Stimulated activated memory B cell treated with anti-CD40 and anti-IgM and Interleukin-4, amounts not matched to agents 10 μg/mL and 1 μg/mL and 100 μg/mL, for 72 hours (primary cell): Measurements from ENCODE around the gene CDK14.

Experiments used
- ATAC-seq: fragments of 150-1000 bp; cut with Tn5 transposase; 2 replicates; pipeline ENCODE4 v1.10.0; 2021
- H3K27ac Mint-ChIP-seq: one replicate; pipeline ENCODE4 v1.8.0; 2022; ENCODE audit warnings: mild to moderate bottlenecking, mixed read lengths
- H3K27me3 Mint-ChIP-seq: one replicate; pipeline ENCODE4 v1.8.0; 2022; ENCODE audit warnings: mixed read lengths
- H3K36me3 Mint-ChIP-seq: one replicate; pipeline ENCODE4 v1.8.0; 2022; ENCODE audit warnings: mixed read lengths
- H3K4me1 Mint-ChIP-seq: one replicate; pipeline ENCODE4 v1.8.0; 2022; ENCODE audit warnings: mixed read lengths
- H3K4me3 Mint-ChIP-seq: one replicate; pipeline ENCODE4 v1.8.0; 2022; ENCODE audit warnings: mild to moderate bottlenecking, moderate library complexity, mixed read lengths
- H3K9me3 Mint-ChIP-seq: one replicate; pipeline ENCODE4 v1.8.0; 2022; ENCODE audit warnings: mixed read lengths

The CDK14 gene

DNA sequence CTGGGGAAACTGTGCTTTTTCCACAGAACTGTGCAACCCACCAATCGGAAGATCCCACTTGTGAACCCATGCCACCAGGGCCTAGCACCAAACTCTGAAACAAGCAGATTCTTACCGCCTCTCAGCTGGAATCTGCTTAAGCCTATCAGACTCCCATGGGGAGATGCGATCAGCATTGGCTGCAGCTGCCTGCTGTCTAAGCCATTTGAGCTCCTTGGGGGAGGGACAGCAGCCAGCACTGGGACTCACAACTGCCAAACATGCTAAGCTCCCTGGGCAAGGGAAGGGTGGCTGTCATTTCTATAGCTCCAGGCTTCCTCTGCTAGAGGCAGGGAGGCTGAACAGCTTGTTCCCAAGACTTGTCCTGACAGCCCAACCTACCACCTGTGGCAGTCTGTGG is 283.8 kb downstream of the CDK14 start:
- no peaks in the 10 kb centered on the region for H3K27me3 Mint-ChIP-seq
- H3K9me3 Mint-ChIP-seq, result no peaks in the 10 kb centered on the region
- no peak overlapping the region for H3K4me3 Mint-ChIP-seq
- H3K27ac Mint-ChIP-seq, result no peak overlapping the region
- peaks cover 71% of the 10 kb centered on the region for H3K36me3 Mint-ChIP-seq
- no peak for ATAC-seq
- H3K4me1 Mint-ChIP-seq, result peaks cover 61% of the 10 kb centered on the region

DNA sequence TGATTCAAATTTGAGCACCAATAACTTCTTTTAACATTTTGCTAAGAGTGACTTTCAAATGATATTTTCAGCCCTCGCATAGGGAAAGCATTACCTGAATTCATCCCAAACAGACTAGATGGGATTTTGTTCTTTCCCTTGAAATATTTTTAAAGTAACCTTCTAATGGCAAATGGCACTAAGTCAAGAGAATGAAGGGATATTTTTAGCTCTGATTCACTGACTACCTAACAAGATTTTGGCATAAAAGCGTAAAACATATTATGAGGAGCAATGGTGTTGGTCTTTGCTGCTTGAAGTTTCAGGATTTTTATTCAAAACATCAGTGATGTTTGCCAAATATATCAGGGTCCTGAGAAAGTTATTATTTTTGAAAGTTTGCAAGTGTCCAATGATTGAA is 290.3 kb downstream of the CDK14 start:
- H3K4me3 Mint-ChIP-seq, result no peak overlapping the region
- no peak for ATAC-seq
- H3K4me1 Mint-ChIP-seq, result peaks cover 50% of the 10 kb centered on the region
- H3K36me3 Mint-ChIP-seq, result peaks cover 34% of the 10 kb centered on the region
- H3K9me3 Mint-ChIP-seq, result no peaks in the 10 kb centered on the region
- no peaks in the 10 kb centered on the region for H3K27me3 Mint-ChIP-seq
- H3K27ac Mint-ChIP-seq, result no peak overlapping the region

DNA sequence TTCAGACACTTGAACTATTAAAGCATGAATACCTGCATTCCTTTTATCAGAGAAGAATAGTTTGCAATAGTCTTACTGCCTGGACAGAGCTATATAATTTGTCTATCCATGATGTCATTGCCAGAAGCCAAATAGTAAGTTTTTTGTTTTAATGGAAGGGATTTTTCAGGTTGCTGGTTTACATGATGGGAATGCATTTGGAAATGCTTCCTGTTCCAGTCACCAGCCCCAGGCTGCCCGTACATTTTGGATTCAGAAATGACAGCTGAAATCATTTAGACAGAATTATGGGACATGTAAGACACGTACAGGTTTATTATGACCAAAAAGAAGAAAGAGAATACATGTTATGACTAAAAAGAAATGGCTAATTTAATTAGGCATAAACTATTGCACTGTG is 293.1 kb downstream of the CDK14 start:
- Mint-ChIP-seq H3K27me3 (no peaks in the 10 kb centered on the region), H3K27ac (no peak overlapping the region), H3K36me3 (peaks cover 10% of the 10 kb centered on the region), H3K4me3 (no peak overlapping the region), H3K9me3 (no peaks in the 10 kb centered on the region), H3K4me1 (peaks cover 48% of the 10 kb centered on the region)
- ATAC-seq, result no peak

DNA sequence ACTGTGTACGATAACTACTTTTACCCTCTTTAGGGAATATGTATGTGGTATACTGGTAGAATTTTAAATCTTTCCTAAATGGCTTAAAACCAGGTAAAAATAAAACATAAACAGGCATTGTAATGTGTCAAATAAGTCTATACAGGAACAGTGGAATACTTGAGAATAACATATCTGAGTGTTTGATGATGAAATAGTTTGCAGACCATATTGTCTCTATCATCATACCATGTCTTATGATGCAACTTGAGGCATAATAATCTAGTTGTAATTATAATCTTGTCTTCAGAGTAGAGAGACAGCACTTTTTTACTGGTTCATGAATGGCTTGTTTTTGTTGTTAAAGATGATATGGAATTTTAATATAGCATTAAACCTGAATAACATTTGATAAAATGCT is 293.5 kb downstream of the CDK14 start:
- ATAC-seq, result no peak
- Mint-ChIP-seq H3K4me1 (peaks cover 45% of the 10 kb centered on the region), H3K36me3 (peaks cover 7% of the 10 kb centered on the region), H3K9me3 (no peaks in the 10 kb centered on the region), H3K27ac (peak overlapping the region; percentile 40), H3K4me3 (no peak overlapping the region), H3K27me3 (no peaks in the 10 kb centered on the region)

DNA sequence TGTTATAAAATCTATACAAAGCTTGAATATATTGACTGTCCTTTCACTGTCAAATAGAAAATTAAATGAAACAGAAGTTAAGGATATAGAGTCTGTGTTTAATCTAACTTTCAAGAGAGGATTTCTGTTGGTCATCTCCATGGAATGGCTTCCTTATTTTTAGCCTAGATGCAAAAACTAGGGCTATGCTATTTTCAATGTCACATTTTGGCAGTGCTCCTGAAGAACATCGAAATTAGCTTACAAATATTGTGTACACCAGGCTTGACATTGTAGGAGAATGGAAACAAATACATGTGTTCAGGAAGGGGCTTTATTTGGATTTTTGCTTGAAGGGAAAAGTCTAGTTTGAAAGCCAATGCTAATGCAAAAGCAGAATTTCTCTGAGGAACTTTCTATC is 295.4 kb downstream of the CDK14 start:
- Mint-ChIP-seq H3K4me3 (no peak overlapping the region), H3K27ac (peak overlapping the region; percentile 86), H3K27me3 (no peaks in the 10 kb centered on the region), H3K9me3 (no peaks in the 10 kb centered on the region), H3K36me3 (peaks cover 16% of the 10 kb centered on the region), H3K4me1 (peaks cover 45% of the 10 kb centered on the region)
- no peak for ATAC-seq

DNA sequence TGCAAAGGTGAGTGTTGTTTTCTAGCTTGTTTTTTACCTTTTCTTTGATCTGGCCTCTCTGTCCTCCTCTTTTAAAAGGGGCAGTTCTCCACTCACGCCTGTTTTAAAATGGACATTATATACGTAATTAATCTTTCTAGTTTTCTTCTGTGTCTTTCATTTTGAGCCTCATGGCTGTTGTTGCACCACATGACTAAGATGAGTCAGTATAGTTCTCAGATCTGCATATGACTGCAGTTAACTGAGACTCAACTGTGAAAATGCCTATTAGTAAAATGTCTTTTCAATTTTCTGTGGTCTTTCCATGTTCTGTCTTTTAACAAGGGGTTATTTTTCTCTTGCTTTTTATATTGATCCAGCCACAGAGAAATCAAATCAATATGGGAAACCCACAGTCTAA is 296.1 kb downstream of the CDK14 start:
- peak overlapping the region; percentile 86 for H3K27ac Mint-ChIP-seq
- peaks cover 16% of the 10 kb centered on the region for H3K36me3 Mint-ChIP-seq
- H3K27me3 Mint-ChIP-seq, result no peaks in the 10 kb centered on the region
- peaks cover 45% of the 10 kb centered on the region for H3K4me1 Mint-ChIP-seq
- H3K9me3 Mint-ChIP-seq, result no peaks in the 10 kb centered on the region
- H3K4me3 Mint-ChIP-seq, result peak overlapping the region; percentile 26
- peak; percentile 74 for ATAC-seq

DNA sequence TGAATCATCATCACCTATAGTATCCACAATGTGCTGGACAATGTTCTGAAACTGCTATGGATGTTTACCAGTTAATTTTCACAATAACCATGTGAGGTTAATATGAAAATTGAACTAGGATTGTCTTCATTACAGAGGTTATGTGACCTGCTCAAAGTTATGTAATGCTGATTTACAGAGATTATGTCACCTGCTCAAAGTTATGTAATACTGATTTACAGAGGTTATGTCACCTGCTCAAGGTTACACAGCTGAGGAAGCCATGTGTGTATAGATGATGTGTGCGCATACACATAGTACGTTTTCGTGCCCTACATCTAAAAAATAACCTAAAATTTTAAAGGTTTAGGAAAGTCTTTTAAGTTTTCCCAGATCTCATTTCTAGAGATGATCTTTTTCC is 298.0 kb downstream of the CDK14 start:
- peaks cover 49% of the 10 kb centered on the region for H3K4me1 Mint-ChIP-seq
- ATAC-seq, result no peak
- H3K4me3 Mint-ChIP-seq, result no peak overlapping the region
- H3K36me3 Mint-ChIP-seq, result peaks cover 14% of the 10 kb centered on the region
- H3K27me3 Mint-ChIP-seq, result no peaks in the 10 kb centered on the region
- no peaks in the 10 kb centered on the region for H3K9me3 Mint-ChIP-seq
- H3K27ac Mint-ChIP-seq, result no peak overlapping the region

DNA sequence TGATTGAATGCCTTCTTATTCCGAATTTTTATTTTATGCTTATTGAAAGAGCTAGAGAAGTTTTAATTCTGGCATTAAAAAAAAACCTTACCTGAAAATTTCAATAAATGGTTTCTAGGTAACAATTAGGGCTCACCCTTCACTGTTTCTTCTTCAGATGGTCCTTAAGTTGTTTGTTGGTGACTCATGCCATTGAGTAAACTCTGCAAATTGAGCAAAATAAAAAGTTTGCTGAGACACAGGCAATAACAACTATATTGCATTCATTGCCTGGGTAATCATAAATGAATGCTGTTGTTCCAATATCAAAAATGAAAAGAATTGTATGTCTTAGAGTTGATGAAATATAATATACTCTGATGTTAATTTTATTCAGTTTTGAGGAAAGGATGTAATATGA is 300.3 kb downstream of the CDK14 start:
- Mint-ChIP-seq H3K27ac (no peak overlapping the region), H3K9me3 (no peaks in the 10 kb centered on the region), H3K4me3 (no peak overlapping the region), H3K27me3 (no peaks in the 10 kb centered on the region), H3K36me3 (peaks cover 25% of the 10 kb centered on the region), H3K4me1 (peaks cover 39% of the 10 kb centered on the region)
- ATAC-seq, result no peak

DNA sequence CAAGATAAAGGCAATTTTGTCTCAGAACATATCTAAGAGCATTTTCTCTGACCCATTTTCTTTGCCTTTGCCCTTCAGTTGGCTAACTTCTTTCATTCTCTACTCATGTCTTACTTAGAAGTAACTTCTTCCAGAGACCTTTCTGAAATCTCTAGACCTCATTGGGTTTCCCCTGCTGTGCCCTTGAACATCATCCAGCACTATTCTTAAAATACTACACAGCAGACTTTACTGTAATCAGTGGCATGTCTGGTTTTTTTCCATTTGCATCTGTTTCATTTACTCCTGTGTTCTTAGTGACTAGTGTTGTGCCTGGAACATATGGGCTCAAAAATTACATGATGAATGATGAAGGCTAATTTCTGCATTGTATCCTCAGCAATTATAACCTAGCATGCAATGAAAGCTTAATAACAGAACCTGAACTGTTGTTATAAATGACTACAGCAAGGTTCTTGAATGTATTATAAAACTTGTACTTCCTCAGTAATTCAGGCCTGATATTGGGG is 301.9 kb downstream of the CDK14 start:
- Mint-ChIP-seq H3K27ac (peak overlapping the region; percentile 83), H3K27me3 (no peaks in the 10 kb centered on the region), H3K9me3 (no peaks in the 10 kb centered on the region), H3K4me3 (peak overlapping the region; percentile 35), H3K36me3 (peaks cover 41% of the 10 kb centered on the region), H3K4me1 (peaks cover 25% of the 10 kb centered on the region)
- ATAC-seq, result peak; percentile 79

DNA sequence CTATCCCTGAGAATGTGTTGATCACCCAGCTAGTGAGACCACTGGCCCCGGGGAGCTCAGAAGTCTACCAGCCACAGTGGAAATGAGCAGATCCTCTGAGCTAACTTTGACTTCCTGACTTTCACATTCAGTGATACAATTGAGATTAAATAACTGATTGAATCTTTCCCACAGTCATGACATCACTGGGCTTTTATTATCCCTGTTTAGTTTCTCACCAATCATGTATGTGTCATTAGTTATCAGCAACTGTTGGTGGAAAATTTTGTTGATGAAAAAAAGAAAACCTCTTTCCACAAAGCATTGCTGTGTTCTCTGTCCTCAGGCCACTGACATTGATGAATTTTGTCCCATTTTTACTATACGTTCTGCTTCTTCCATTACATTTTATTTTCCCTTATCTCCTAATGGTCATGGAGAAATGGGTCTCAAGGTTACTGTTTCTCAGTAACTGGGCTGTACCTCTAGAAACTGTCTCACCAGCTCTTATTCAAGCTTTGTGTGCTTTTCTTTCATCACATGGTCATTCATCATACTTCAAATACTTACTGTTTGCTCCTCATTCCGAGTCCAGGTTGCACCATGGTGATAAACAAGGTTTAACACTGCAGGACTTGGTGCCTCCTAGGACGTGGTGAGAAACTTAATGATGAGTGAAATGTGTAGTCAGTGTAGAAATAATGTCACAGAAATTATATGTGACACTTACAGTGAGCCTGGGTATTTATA is 304.7 kb downstream of the CDK14 start:
- Mint-ChIP-seq H3K9me3 (no peaks in the 10 kb centered on the region), H3K27me3 (no peaks in the 10 kb centered on the region), H3K4me1 (peaks cover 21% of the 10 kb centered on the region), H3K27ac (no peak overlapping the region), H3K4me3 (no peak overlapping the region), H3K36me3 (peaks cover 60% of the 10 kb centered on the region)
- ATAC-seq, result no peak

DNA sequence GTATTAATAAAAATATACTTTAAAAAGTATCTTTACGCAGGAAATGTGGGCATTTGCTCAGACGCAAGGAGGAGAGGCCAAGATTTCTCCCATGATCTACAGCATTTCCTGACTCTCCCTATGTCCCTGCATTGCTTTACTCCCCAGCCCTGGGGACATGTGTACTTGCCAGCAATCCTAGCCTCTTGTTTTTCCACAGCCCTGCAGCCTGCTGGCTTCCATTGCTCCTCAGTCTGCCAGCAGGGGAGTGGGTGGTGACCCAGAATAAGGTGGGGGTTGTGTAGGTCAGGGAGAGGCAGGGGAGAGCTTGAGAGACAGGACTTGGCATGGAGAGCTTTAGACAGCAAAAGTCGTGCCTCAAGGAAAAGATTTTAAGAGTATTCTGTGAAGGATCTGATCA is 307.7 kb downstream of the CDK14 start:
- Mint-ChIP-seq H3K4me3 (no peak overlapping the region), H3K36me3 (peaks cover 56% of the 10 kb centered on the region), H3K27me3 (no peaks in the 10 kb centered on the region), H3K9me3 (no peaks in the 10 kb centered on the region), H3K4me1 (peaks cover 11% of the 10 kb centered on the region), H3K27ac (no peak overlapping the region)
- no peak for ATAC-seq

DNA sequence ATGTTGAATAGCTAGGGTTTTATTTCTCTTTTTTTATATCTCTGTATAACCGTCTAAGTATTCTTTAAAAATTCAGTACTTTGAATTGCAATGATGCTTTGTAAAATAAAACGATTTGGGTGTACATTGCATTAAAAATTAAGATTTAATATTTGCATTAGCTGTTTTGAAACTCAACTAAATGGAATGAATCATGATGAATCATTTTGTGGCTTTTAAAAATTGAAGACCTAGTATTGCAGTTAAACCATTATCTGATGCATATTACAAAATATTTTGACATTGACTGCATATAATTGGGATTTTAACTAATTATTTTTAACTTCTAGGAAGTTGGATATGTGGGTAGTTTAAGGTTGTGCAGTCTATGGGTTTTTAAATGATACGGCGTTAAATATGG is 314.0 kb downstream of the CDK14 start:
- no peak for ATAC-seq
- Mint-ChIP-seq H3K4me1 (peaks cover 12% of the 10 kb centered on the region), H3K9me3 (no peaks in the 10 kb centered on the region), H3K27me3 (no peaks in the 10 kb centered on the region), H3K27ac (no peak overlapping the region), H3K4me3 (no peak overlapping the region), H3K36me3 (peaks cover 29% of the 10 kb centered on the region)

DNA sequence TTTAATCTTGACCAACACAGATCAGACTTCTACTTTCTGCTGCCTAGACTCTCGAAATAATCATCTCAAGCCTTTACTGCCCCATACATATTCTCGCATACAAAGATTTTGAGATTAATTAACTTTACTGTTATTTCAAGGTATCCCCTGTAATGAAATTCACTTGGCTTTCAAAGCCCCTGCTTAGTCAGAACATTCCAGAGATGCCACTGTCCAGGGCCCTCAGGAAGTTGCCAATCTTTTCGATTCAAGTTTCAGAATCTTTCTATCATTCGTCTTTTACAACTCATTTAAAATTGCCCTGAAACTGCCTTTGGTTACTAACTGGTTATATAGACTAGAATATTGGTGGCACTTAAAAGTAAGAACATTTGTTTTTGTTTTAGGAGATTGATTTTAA is 320.2 kb downstream of the CDK14 start:
- no peaks in the 10 kb centered on the region for H3K27me3 Mint-ChIP-seq
- H3K4me3 Mint-ChIP-seq, result no peak overlapping the region
- H3K36me3 Mint-ChIP-seq, result peaks cover 32% of the 10 kb centered on the region
- no peak overlapping the region for H3K27ac Mint-ChIP-seq
- H3K9me3 Mint-ChIP-seq, result no peaks in the 10 kb centered on the region
- no peak for ATAC-seq
- H3K4me1 Mint-ChIP-seq, result peaks cover 13% of the 10 kb centered on the region

DNA sequence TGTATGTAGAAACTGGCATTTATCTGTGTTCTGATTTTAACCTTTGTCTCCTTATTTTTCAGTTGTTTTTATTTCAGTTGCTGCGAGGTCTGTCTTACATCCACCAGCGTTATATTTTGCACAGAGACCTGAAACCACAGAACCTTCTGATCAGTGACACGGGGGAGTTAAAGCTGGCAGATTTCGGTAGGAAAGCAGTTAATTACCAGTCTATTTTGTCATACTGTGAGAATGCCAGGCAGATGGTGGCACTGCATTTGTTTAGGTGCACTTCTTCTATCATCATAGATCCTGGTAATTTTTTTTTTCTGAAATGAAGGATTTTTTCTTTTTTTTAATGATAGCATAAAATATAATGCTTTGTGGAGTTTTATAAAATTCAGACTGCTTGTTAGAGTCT is 321.4 kb downstream of the CDK14 start:
- Mint-ChIP-seq H3K4me3 (no peak overlapping the region), H3K4me1 (peaks cover 13% of the 10 kb centered on the region), H3K27me3 (no peaks in the 10 kb centered on the region), H3K36me3 (peaks cover 39% of the 10 kb centered on the region), H3K9me3 (no peaks in the 10 kb centered on the region), H3K27ac (no peak overlapping the region)
- no peak for ATAC-seq

DNA sequence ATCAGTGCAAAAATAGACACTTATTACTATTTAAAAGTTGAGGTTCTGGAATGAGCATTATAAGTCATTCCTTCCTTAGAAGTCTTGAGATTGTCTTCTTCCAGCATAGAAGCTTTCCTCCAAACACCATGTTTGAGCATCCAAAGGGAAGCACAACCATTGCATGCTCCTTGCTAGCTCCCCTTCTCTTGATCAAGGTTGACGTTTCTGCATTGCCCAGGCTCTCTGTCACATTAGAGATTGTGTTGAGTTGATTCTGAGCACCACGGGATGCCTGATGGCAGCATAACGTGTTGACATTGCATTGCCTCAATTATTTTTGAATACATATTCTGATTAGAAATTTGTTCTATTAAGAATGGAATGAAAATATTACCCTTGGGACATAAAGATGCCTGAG is 322.2 kb downstream of the CDK14 start:
- no peak overlapping the region for H3K4me3 Mint-ChIP-seq
- no peak overlapping the region for H3K27ac Mint-ChIP-seq

DNA sequence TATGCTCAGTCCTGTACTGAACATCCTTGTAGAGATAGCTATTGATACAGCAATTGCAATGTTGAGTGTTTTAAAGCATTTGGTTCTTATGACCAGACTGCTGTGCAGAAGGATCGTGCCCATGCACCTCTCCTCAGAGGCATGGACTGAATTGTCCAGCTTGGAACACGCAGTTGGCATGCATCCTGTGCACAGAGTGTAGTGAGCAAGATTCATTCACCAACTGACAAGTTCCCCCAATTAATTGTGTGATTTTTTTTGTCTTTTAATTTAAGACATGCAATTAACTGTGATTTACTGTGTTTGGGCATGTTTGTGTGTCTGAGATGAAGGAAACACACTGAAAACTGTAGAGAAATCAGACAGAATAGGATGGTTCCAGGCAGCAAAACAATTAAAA is 323.7 kb downstream of the CDK14 start:
- ATAC-seq, result no peak
- Mint-ChIP-seq H3K9me3 (no peaks in the 10 kb centered on the region), H3K36me3 (peaks cover 23% of the 10 kb centered on the region), H3K4me3 (no peak overlapping the region), H3K27me3 (no peaks in the 10 kb centered on the region), H3K4me1 (peaks cover 4% of the 10 kb centered on the region), H3K27ac (no peak overlapping the region)

More for the DNA sequence above, 322.2 kb downstream of the CDK14 start:
- H3K27me3 Mint-ChIP-seq, result no peaks in the 10 kb centered on the region
- H3K36me3 Mint-ChIP-seq, result peaks cover 37% of the 10 kb centered on the region
- no peak for ATAC-seq
- no peaks in the 10 kb centered on the region for H3K9me3 Mint-ChIP-seq
- peaks cover 11% of the 10 kb centered on the region for H3K4me1 Mint-ChIP-seq
